ENCODE results near the gene TIAL1.
A peak's percentile ranks its signal among the peaks of the same experiment; 100 is the strongest.

TIAL1 gene, protein sequence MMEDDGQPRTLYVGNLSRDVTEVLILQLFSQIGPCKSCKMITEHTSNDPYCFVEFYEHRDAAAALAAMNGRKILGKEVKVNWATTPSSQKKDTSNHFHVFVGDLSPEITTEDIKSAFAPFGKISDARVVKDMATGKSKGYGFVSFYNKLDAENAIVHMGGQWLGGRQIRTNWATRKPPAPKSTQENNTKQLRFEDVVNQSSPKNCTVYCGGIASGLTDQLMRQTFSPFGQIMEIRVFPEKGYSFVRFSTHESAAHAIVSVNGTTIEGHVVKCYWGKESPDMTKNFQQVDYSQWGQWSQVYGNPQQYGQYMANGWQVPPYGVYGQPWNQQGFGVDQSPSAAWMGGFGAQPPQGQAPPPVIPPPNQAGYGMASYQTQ

DNA sequence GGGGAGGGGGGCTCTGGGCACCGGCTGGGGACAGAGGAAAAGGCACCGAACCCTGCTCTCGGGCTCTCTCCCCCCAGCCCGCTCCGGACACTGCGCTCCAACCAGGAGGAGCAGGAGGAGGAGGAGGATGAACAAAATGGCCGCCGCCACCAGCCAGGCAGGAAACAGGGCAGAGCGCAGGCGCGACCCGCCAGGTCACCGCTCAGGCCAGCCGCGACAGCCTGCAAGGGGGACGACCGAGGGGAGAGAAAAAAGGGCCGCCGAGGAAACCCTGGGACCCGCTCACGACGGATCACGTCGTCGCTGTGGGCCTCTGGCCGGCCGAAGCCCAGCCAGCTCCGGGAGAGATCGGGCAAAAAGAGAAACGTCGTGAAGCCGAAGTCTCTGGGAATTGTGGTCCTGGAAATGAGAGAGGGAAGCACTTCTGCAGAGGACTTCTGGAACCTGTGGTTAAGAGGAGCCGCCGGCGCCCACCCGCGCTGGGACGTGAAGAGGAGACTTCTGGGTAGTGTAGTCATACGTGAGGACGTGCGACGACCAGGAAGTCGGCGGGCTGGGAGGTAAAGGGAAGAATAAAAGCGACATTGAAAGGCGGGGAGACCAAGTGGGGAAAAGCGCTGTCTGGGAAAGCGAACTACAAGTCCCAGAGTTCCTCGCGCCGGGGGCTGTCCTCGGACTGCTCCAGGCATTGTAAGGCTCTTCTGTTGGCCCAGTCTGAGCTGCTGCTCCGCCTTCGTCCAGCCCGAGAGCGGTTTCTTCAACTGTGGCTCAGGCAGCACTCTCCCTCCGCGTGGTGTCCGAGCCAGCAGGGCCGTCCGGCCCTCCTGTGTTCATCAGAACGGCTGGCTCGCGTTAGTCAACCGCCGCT lies at the start of gene TIAL1:
TSS of gene TIAL1 (minus strand) at position 428 of the 868 bp plus-strand sequence. CDS start 499 bp downstream, outside the sequence.
- TF ChIP-seq JUND (IDR thresholded peaks at IDR 0.05; ENCODE audit: low read depth), result no peak
- in situ Hi-C loops (cut with HindIII; ENCODE audit: low pct_unique_long_range_greater_than_20kb, low sequenced_read_pairs), result no loop called here
- peak; percentile 82 to 98 for DNase-seq (ENCODE audit: low read depth in 1 of 2, low spot score in 1 of 2)

DNA sequence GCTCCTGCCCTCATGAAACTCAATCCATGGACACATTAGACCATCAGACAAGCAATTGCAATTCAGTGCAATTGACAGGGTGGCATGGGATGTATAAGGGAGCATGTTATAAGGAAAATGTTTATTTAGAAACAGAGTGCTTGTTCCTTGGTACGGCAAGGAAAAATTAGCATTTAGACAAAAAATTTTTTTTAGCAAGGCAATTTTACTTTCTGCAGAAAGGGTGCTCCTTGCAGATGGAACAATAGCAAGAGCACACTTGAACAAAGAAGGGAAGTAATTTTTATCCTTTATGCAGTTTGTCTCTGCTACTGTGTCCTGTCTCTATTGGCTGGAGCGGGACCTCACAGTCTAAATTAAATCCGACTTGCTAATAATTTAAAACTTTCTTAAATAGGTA lies 48.2 kb upstream of the TIAL1 start:
- no peak for DNase-seq (ENCODE audit: low read depth in 1 of 2, low spot score in 1 of 2)
- no peak for TF ChIP-seq JUND (IDR thresholded peaks at IDR 0.05; ENCODE audit: low read depth)
- in situ Hi-C loops (cut with HindIII; ENCODE audit: low pct_unique_long_range_greater_than_20kb, low sequenced_read_pairs), result no loop called here

DNA sequence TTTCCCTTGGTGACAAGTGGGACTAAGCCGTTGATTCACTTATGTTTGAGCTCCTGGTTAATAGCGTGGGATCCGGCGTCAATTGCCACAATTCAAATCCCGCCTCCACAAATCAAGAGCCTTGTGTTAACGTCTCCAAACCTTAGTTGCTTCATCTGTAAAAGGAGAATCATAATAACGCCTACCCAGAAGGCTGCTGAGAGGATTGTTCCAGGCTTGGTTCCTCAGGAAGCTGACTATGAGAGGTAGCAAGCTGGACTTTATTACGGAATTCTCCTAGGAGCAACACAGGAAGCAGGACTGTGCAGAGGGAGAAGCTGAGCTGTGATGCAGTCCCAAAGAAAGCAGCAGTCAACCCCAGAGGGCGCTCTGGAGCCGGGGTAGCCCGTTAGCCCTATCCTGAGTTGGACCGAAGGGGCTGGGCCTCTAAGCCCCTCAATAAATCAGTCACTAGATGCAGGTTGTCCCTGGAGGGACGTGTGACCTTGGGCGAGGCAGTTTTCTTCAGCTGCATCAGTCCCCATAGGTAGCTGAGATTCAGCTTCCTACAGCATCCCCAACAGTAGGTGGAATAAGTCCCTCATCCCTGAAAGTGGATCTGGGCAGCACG lies 47.5 kb upstream of the TIAL1 start:
- TF ChIP-seq JUND (IDR thresholded peaks at IDR 0.05; ENCODE audit: low read depth), result no peak
- in situ Hi-C loops (cut with HindIII; ENCODE audit: low pct_unique_long_range_greater_than_20kb, low sequenced_read_pairs), result no loop called here
- DNase-seq (ENCODE audit: low read depth in 1 of 2, low spot score in 1 of 2), result no peak

DNA sequence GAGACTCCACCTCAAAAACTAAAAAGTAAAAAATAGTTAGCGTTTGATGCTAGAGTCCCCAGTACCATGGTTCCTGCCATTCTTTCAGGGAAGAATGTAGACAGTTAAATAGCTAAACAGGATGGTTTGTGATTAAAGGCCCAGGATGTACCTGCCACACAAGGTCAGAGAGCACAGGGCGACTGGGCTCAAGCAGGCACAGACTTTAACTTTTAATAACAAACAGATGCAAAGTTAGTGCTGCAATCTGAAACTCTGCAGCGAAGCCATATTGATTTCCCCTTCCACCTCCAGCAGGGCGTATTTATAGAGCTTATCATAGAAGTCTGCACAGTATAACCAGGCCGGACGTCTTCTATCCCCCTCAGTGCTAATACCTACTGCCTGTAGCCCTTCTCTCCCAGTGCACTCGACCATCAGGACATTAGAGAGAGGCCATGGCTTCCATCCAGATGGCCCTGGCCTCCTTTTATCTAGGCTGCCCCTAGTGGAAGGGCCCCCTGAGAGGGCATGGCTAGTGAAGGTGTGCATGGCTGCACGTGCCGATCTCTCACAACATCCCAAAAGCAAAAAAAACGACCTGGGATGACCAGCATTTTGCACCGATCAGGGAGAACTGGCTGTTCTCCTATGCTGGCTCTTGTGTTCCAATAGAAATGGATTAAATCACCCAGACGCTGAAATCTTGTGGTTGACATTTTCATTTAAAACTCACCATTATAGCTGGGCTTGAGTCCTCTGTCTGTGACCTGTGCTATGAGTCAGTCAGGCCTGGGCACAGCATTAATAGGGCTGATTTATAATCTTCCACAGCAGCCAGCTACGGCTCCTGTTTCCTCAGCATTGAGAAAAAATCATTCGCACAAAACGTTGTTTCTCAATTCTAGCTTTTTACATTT lies 46.8 kb upstream of the TIAL1 start:
- no peak for TF ChIP-seq JUND (IDR thresholded peaks at IDR 0.05; ENCODE audit: low read depth)
- no peak for DNase-seq (ENCODE audit: low read depth in 1 of 2, low spot score in 1 of 2)
- in situ Hi-C loops (cut with HindIII; ENCODE audit: low pct_unique_long_range_greater_than_20kb, low sequenced_read_pairs), result no loop called here

DNA sequence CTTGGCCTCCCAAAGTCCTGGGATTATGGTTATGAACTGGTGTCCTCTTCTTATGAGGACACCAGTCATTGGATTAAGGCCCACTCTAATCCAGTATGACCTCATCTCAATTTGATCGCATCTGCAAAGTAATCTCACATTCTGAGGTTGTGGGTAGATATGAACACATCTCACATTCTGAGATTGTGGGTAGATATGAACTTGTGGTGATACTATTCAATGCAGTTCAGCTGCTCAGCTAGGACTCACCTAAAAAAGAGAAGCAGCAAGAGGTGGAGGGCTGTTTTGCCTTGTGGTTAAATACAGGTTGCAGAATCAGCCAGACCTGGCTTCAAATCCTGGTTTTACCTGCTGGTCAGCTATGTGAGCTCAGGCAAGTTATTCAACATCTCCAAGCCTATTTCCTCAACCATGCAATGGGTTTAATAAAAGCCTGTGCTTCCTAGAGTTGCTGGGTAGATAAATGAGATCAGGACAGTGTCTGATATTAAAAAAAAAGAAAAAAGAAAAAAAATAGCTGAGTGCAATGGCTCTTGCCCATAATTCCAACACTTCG lies 45.9 kb upstream of the TIAL1 start:
- TF ChIP-seq JUND (IDR thresholded peaks at IDR 0.05; ENCODE audit: low read depth), result no peak
- in situ Hi-C loops (cut with HindIII; ENCODE audit: low pct_unique_long_range_greater_than_20kb, low sequenced_read_pairs), result no loop called here
- peak in 1 of 2 experiments; percentile 82 for DNase-seq (ENCODE audit: low read depth in 1 of 2, low spot score in 1 of 2)

DNA sequence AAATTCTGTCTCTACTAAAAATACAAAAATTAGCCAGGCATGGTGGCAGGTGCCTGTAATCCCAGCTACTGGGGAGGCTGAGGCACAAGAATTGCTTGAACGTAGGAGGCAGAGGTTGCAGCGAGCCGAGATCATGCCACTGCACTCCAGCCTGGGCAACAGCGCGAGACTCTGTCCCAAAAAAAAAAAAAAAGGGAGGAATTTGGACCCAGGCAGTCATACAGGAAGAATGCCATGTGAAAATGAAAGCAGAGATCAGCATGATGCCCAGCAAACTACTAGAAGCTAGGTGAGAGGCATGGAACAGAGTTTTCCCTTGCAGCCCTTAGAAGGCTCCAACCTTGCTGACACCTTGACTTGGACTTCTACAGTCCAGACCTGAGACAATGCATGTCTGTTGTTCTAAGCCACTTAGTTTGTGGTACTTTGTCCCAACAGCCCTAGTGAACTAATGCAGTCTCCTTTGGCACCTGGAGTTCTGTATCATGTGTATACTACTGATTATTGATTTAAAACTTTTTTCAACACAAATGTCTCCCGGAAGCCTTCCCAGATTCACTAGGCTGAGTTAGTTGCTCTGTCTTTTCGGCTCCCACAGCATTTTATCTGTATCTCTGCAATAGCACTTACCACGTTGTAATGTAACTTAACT lies 44.2 kb upstream of the TIAL1 start:
- TF ChIP-seq JUND (IDR thresholded peaks at IDR 0.05; ENCODE audit: low read depth), result no peak
- in situ Hi-C loops (cut with HindIII; ENCODE audit: low pct_unique_long_range_greater_than_20kb, low sequenced_read_pairs), result no loop called here
- DNase-seq (ENCODE audit: low read depth in 1 of 2, low spot score in 1 of 2), result no peak

DNA sequence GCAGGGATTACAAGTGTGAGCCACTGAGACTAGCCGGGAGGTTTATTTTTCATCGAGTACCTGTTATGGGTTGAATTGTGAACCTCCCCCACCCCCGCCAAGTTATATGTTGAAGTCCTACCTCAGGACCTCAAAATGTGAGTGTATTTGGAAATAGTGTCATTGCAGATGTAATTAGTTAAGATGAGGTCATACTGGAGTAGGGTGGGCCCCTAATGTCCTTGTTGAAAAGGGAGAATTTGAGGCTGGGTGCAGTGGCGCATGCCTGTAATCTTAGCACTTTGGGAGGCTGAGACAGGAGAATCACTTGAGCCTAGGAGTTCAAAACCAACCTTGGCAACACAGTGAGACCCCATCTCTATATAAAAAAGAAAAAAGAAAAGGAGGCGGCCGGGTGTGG lies 43.6 kb upstream of the TIAL1 start:
- in situ Hi-C loops (cut with HindIII; ENCODE audit: low pct_unique_long_range_greater_than_20kb, low sequenced_read_pairs), result no loop called here
- no peak for DNase-seq (ENCODE audit: low read depth in 1 of 2, low spot score in 1 of 2)
- TF ChIP-seq JUND (IDR thresholded peaks at IDR 0.05; ENCODE audit: low read depth), result no peak

DNA sequence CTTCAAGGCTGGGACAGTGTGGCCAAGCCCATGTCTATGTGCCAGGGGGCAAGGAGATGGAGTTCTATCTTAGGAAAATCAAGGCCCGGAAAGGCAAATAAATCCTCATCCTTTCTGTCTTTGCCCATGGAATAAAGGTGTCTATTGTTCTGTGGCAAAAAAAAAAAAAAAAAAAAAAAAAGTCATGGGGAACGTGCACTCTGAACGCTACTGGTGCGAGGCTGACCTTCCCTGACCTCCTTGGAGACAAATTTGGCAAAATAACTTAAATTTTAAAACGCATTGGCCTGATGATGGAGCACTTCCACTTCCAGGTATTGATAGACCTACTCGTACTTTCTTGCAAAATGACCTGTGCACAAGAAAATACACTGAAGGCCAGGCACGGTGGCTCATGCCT lies 42.2 kb upstream of the TIAL1 start:
- no peak for TF ChIP-seq JUND (IDR thresholded peaks at IDR 0.05; ENCODE audit: low read depth)
- in situ Hi-C loops (cut with HindIII; ENCODE audit: low pct_unique_long_range_greater_than_20kb, low sequenced_read_pairs), result no loop called here
- DNase-seq (ENCODE audit: low read depth in 1 of 2, low spot score in 1 of 2), result no peak

DNA sequence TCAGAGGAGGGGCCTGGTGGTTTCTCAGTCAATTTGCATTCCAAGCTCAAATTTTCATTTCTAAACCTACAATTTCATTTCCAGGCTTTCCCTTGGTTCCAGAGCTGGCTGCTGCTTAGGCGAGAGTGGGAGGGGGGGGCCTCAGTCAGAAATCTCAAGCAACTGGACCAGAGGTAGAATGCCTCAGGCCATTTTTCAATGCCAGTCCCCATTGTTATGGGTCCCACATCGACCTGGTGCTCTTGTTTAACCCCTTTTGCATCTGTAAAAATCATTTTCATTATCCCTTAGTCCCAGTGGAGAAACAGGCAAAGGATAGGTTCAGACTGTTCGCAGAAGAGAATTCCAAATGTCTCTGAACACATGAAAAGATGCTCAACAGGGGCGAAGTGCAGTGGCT lies 40.9 kb upstream of the TIAL1 start:
- no peak for DNase-seq (ENCODE audit: low read depth in 1 of 2, low spot score in 1 of 2)
- in situ Hi-C loops (cut with HindIII; ENCODE audit: low pct_unique_long_range_greater_than_20kb, low sequenced_read_pairs), result no loop called here
- no peak for TF ChIP-seq JUND (IDR thresholded peaks at IDR 0.05; ENCODE audit: low read depth)

DNA sequence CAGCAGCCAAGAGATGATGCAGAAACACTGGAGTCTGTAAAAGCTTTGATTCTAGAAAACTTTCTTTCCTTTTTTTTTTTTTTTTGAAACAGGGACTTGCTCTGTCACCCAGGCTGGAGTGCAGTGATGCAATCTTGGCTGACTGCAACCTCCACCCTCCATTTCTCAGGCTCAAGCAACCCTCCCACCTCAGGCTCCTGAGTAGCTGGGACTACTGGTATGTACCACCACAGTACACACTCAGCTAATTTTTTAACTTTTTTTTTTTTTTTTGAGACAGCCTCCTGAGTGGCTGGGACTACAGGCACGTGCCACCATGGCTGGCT lies 37.4 kb upstream of the TIAL1 start:
- TF ChIP-seq JUND (IDR thresholded peaks at IDR 0.05; ENCODE audit: low read depth), result no peak
- in situ Hi-C loops (cut with HindIII; ENCODE audit: low pct_unique_long_range_greater_than_20kb, low sequenced_read_pairs), result no loop called here
- DNase-seq (ENCODE audit: low read depth in 1 of 2, low spot score in 1 of 2), result no peak

DNA sequence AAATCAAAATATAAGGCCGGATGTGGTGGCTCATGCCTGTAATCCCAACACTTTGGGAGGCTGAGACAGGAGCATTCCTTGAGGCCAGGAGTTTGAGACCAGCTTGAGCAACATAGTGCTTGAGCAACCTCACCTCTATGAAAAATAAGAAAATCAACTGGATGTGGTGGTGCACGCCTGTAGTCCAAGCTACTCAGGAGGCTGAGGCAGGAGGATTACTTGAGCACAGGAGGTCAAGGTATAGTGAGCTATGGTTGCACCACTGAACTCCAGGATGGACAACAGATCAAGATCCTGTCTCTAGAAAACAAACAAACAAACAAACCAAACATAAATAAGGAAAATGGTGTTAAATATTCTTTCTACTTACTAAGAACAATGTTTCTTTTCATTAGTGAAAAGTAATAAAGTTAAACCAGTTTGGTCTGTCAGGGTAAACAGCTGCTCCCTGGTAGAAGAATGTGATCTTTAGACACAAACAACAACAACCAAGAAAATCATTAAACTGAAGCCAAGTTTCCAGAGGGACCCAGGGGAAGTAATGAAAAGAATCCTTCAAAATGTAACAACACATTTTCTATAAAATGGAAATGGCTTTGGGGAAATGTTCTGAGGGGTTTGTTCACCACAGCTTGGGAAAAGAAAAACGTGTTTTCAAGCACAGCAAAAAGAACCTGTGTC lies 36.9 kb upstream of the TIAL1 start:
- in situ Hi-C loops (cut with HindIII; ENCODE audit: low pct_unique_long_range_greater_than_20kb, low sequenced_read_pairs), result no loop called here
- no peak for DNase-seq (ENCODE audit: low read depth in 1 of 2, low spot score in 1 of 2)
- TF ChIP-seq JUND (IDR thresholded peaks at IDR 0.05; ENCODE audit: low read depth), result no peak
